Keratinocyte (primary cell): Measurements from ENCODE around the gene ADARB2. TPM values are rescaled to one million over a fixed set of nuclear protein-coding genes. Genes with fewer than 3 reads are reported as not detected.

Experiments used
- DNase-seq: peaks from one replicate; pipeline ENCODE4 v3.0.0-alpha.2; 2011; ENCODE audit warnings: low read depth, missing footprints, low spot score
- FAIRE-seq: peaks from 2 replicates; lab custom pipeline; 2011; peaks lifted over from hg19 to GRCh38; lab: Jason Lieb, UNC
- H2AFZ ChIP-seq: 2 replicates; pipeline ENCODE4 v1.6.0; 2012; ENCODE audit warnings: low read length, control low read depth, inconsistent platforms; ENCODE audit not compliant: control insufficient read depth
- H3K27ac ChIP-seq: 2 replicates; pipeline ENCODE4 v1.5.1; 2011; ENCODE audit warnings: low read length; ENCODE audit not compliant: control insufficient read depth, insufficient read depth
- H3K27me3 ChIP-seq: 3 replicates; pipeline ENCODE4 v1.6.0; 2011; ENCODE audit warnings: low read length; ENCODE audit not compliant: control insufficient read depth, insufficient read depth; ENCODE audit errors: extremely low read depth
- H3K36me3 ChIP-seq, 2 experiments: 2 replicates in 1 of 2; 3 replicates in 1 of 2; pipeline ENCODE4 v1.5.1; 2011; ENCODE audit warnings: low read length in 2 of 2, mild to moderate bottlenecking in 1 of 2; ENCODE audit not compliant: control insufficient read depth in 2 of 2, insufficient read depth in 2 of 2; ENCODE audit errors: extremely low read depth in 1 of 2
- H3K4me1 ChIP-seq: 3 replicates; pipeline ENCODE4 v1.5.1; 2011; ENCODE audit warnings: low read length; ENCODE audit not compliant: control insufficient read depth, insufficient read depth; ENCODE audit errors: extremely low read depth
- H3K4me2 ChIP-seq: 3 replicates; pipeline ENCODE4 v1.6.0; 2011; ENCODE audit warnings: low read depth, low read length; ENCODE audit not compliant: control insufficient read depth, insufficient read depth; ENCODE audit errors: extremely low read depth
- H3K4me3 ChIP-seq, 3 experiments: fragments of 200-600 bp in 1 of 3; sonication (generic) in 1 of 3; 2 replicates in 2 of 3; 3 replicates in 1 of 3; pipeline ENCODE4 v1.5.1; 2011 to 2016; ENCODE audit warnings: low read length in 3 of 3, mild to moderate bottlenecking in 3 of 3, control low read depth in 2 of 3, inconsistent platforms in 1 of 3, low read depth in 1 of 3, mixed read lengths in 1 of 3, mixed run types in 1 of 3, moderate library complexity in 1 of 3; ENCODE audit not compliant: control insufficient read depth in 2 of 3, insufficient read depth in 2 of 3; ENCODE audit errors: extremely low read depth in 1 of 3
- H3K79me2 ChIP-seq: 2 replicates; pipeline ENCODE4 v1.6.0; 2012; ENCODE audit warnings: low read length; ENCODE audit not compliant: control insufficient read depth, insufficient read depth
- H3K9ac ChIP-seq: 3 replicates; pipeline ENCODE4 v1.6.0; 2011; ENCODE audit warnings: low read length; ENCODE audit not compliant: control insufficient read depth, insufficient read depth; ENCODE audit errors: extremely low read depth
- H3K9me1 ChIP-seq: 3 replicates; pipeline ENCODE4 v1.6.0; 2011; ENCODE audit warnings: low read length; ENCODE audit not compliant: control insufficient read depth, insufficient read depth; ENCODE audit errors: extremely low read depth
- H3K9me3 ChIP-seq: 2 replicates; pipeline ENCODE4 v1.5.1; 2012; ENCODE audit warnings: low read depth, low read length; ENCODE audit not compliant: control insufficient read depth
- H4K20me1 ChIP-seq: 3 replicates; pipeline ENCODE4 v1.6.0; 2011; ENCODE audit warnings: low read length; ENCODE audit not compliant: control insufficient read depth, insufficient read depth; ENCODE audit errors: extremely low read depth
- CTCF ChIP-seq, 3 experiments: IDR thresholded peaks in 1 of 3; conservative IDR thresholded peaks in 1 of 3; optimal IDR thresholded peaks in 1 of 3; 2 replicates in 2 of 3; 3 replicates in 1 of 3; pipeline versions ENCODE3 to v1.5.1; 2011; ENCODE audit warnings: low read length in 3 of 3, mild to moderate bottlenecking in 3 of 3, moderate library complexity in 2 of 3, control low read depth in 1 of 3, inconsistent platforms in 1 of 3; ENCODE audit not compliant: insufficient read depth in 2 of 3; ENCODE audit errors: extremely low read depth in 1 of 3
- EZH2 ChIP-seq: IDR thresholded peaks from one replicate; pipeline ENCODE4 v1.6.1; 2012; ENCODE audit warnings: inconsistent platforms, mild to moderate bottlenecking, low read length, moderate library complexity
- dilution Hi-C: fragments of 300-500 bp; cut with MboI; formaldehyde crosslinking; loops from one replicate; pipeline ENCODE4 v1.7.0; 2020; ENCODE audit warnings: low sequenced_read_pairs; ENCODE audit not compliant: extremely low pct_ligation_motif_present
- polyA plus RNA-seq, 5 experiments: library from polyadenylated mRNA; depleted of rRNA in 3 of 5; stranded (reverse) in 3 of 5; stranded (forward) in 1 of 5; unstranded in 1 of 5; fragments of >200 nt; gene quantifications; 1 replicate in 1 of 5; 2 replicates in 3 of 5; 3 replicates in 1 of 5; pipeline versions ENCODE4 v1.2.1 to v1.2.3, GENCODE V29; 2011 to 2012; ENCODE audit warnings: missing spikeins in 2 of 5, low read depth in 1 of 5, low replicate concordance in 1 of 5

Gene ADARB2
- polyA plus RNA-seq, 1 donor (not counting 4 experiments of a cell fraction or from before 2014, with no cell fraction given), result not detected

GRCh38 chr10:1712314-1712713 lies 25.0 kb downstream of the ADARB2 start:
- DNase-seq (no peak), FAIRE-seq (no peak)
- Histone ChIP-seq H3K9me1 (no peaks in the 10 kb centered on the region), H3K4me1 (no peaks in the 10 kb centered on the region), H2AFZ (no peak overlapping the region), H3K27me3 (no peaks in the 10 kb centered on the region), H3K4me2 (no peak overlapping the region), H3K9ac (no peak overlapping the region), H3K79me2 (no peaks in the 10 kb centered on the region), H3K9me3 (no peaks in the 10 kb centered on the region), H3K27ac (no peak overlapping the region), H4K20me1 (no peaks in the 10 kb centered on the region), H3K36me3 (no peaks in the 10 kb centered on the region), H3K4me3 (no peak overlapping the region)
- TF ChIP-seq CTCF (optimal IDR thresholded peaks at IDR 0.05 in 1 of 3, IDR thresholded peaks at IDR 0.05 in 1 of 3, conservative IDR thresholded peaks at IDR 0.05 in 1 of 3; ENCODE audit: extremely low read depth in 1 of 3, insufficient read depth in 2 of 3, low read length in 3 of 3), result no peak
- no peak for TF ChIP-seq EZH2
- dilution Hi-C loops, result no loop called here

GRCh38 chr10:1709161-1709560 lies 28.2 kb downstream of the ADARB2 start:
- dilution Hi-C loops, result no loop called here
- Histone ChIP-seq H3K9me1 (no peaks in the 10 kb centered on the region), H3K79me2 (no peaks in the 10 kb centered on the region), H3K27me3 (no peaks in the 10 kb centered on the region), H3K27ac (no peak overlapping the region), H3K4me3 (no peak overlapping the region), H2AFZ (no peak overlapping the region), H4K20me1 (no peaks in the 10 kb centered on the region), H3K9ac (no peak overlapping the region), H3K4me1 (no peaks in the 10 kb centered on the region), H3K36me3 (no peaks in the 10 kb centered on the region), H3K9me3 (peaks cover 1% of the 10 kb centered on the region), H3K4me2 (no peak overlapping the region)
- no peak for TF ChIP-seq CTCF (optimal IDR thresholded peaks at IDR 0.05 in 1 of 3, IDR thresholded peaks at IDR 0.05 in 1 of 3, conservative IDR thresholded peaks at IDR 0.05 in 1 of 3; ENCODE audit: extremely low read depth in 1 of 3, insufficient read depth in 2 of 3, low read length in 3 of 3)
- DNase-seq, result no peak
- no peak for FAIRE-seq
